Stimulated activated CD8-positive, alpha-beta memory T cell treated with anti-CD3 and anti-CD28 coated beads, Interleukin-4, amount 100 ng/mL, for 1 hour (primary cell): ENCODE data around the gene MUC13.

Experiments
- DNase-seq, 2 donors: peaks; one replicate each; pipeline ENCODE4 v3.0.0-alpha.2; 2020; ENCODE audit warnings: low read depth in 2 of 2, low spot score in 1 of 2

MUC13 gene

DNA sequence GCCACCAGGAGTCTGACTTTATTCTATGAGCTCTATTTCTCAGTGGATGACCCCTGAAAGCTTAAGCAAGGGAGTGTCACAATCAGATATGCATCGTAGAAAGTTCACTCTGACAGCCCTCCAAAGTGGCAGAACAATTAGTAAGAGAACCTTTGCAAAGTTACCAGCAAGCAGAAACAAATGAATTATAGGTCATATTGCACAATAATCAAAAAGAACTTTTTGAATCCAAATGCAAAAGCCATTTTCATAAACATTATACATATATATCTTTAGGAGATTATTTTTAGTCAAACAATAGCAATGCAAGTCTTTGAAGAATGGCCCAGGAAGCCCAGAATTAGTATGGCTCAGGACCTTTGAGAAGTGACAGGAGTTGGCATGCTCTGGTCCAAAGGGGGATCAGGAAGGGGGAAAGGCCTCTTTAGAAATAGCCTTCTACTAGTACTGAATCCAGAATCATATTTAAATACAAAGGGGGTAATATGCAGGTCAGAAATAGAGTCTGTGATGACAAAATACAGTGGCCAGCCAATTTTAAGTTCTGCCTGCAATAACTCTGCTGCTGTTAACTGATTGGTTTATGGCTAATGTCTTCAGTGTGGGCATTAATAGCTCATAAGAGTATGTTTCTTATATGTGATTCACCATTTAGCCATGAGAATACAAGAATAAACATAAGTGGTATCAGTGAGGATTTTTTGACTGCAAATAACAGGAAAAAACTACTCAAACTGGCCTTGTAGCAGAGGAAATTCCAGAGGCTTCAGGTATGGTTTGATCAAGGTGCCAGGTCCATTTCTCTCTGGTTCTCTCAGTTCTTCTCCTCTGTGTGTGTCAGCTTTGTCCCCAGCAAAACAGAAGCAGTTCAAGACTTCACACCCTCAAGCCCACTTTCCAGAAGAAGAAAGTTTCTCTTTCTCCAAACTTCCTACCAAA lies 30.4 kb downstream of the MUC13 start:
- DNase-seq: no peak

GRCh38 chr3:124896824-124897526 lies 37.6 kb downstream of the MUC13 start:
- DNase-seq: no peak

DNA sequence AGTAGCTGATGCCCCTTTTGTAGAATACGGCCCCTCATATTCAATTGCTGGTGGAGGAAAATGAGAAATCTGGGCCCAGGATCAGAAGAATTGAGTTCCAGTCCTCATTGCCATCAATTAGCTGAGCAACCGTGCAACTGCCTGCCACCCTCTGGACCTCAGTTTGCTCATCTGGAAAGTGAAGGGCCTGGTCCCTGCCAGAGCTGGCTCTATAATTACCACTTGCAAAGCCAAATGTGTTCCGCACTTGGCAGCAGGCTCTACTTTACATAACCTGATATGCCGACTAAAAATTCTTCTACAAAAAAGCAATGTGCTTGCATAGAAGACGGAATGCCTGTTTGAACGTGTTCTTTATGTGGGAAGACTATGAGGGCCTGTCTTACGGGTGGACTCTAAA lies 38.8 kb downstream of the MUC13 start:
- DNase-seq: no peak

- no peak for DNase-seq
These were observed 41.0 kb downstream of the MUC13 start for GRCh38 chr3:124893526-124893925.

- DNase-seq: no peak
These were observed 43.9 kb downstream of the MUC13 start for GRCh38 chr3:124890573-124891190.

DNA sequence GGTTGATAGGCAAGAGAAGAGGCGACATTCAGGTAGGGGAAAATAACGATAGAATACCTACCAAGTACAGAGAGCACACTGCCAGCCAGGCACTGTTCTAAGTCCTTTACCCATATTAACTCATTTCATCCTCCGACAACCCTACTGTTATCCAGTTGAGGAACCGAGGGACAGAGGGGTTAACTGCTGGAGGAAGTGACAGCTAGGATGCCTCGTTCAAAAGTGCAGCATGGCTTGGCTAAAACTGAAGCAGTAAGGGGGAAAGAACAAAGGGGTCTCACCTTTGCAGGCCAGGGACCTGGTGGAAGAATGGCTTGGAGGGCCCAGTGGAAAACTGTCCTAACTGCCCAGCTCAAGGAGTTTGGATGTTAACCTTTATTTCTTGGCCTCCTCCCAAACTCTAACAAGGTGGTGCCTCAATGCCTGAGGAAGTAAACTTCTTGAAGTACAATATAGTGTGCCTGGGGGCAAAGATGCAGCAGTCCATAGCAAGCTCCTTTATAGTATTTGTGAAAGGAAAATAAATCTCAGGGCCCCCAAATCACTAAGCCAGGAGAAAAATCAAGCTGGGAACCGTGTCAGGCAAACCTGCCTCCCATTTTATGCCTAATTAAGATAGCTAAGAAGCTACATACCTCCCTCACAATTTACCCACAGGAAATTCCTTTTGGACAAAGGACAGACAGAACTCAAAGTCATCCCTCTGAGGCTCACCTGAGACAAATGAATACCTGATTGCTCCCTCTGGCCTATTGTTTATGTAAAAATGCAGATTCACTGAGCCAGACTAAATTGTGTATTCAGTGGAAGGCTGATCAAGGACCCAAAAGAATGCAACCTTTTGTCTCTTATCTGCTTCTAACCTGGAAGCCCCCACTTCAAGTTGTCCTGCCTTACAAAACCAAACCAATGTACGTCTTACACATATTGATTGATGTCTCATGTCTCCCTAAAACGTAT lies 45.8 kb downstream of the MUC13 start:
- no peak for DNase-seq

DNA sequence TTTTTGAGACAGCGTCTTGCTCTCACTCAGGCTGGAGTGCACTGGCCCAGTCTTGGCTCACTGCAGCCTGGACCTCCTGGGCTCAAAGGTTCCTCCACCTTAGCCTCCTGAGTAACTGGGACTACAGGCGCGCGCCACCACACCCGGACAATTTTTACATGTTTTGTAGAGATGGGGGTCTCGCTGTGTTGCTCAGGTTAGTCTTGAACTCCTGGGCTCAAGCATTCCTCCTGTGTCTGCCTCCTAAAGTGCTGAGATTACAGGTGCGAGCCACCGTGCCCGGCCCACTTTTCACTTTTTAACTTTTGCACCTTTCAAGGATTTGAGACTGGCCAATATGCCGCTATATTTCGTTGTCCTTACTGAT lies 46.6 kb downstream of the MUC13 start:
- DNase-seq: no peak

GRCh38 chr3:124887177-124887931 lies 47.2 kb downstream of the MUC13 start, which contains the start of gene ITGB5:
ITGB5 (minus strand) TSS chr3:124887365; CDS start chr3:124887000, 365 bp downstream.
- no peak for DNase-seq

GRCh38 chr3:124886168-124887056 lies 48.1 kb downstream of the MUC13 start:
- no peak for DNase-seq

DNA sequence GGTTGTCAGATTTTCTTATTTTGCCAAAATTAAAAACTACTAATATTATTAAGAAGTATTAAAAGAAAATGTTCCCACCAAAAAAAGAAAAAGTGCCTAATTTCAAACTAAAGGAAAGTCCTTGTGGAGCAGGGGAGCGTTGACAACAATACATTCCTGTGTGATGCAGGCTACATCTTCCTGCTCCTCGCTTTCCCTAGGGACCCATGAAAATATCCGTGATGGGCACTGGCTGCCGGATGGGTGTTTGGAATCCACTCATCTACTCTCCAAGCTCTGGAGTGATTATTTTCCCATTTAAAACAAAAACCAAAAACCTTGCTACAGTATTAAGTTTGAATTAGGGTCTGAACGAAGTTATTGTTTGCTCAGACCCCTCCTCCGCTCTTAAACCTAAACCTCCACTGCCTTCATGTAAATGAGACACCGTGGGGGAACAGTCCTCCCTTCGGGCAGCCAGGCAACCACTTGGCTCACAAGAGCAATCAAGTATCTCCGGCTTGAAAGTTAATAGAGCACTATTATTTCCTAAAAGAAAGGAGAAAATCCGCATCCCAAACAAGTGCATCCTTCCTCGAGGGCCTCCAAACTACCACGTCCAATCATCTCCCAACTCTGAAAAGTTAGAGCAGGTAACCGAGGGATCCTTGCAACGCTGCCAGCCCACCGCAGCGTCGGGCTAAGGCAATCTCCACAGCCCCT lies 48.9 kb downstream of the MUC13 start:
- DNase-seq: no peak

DNA sequence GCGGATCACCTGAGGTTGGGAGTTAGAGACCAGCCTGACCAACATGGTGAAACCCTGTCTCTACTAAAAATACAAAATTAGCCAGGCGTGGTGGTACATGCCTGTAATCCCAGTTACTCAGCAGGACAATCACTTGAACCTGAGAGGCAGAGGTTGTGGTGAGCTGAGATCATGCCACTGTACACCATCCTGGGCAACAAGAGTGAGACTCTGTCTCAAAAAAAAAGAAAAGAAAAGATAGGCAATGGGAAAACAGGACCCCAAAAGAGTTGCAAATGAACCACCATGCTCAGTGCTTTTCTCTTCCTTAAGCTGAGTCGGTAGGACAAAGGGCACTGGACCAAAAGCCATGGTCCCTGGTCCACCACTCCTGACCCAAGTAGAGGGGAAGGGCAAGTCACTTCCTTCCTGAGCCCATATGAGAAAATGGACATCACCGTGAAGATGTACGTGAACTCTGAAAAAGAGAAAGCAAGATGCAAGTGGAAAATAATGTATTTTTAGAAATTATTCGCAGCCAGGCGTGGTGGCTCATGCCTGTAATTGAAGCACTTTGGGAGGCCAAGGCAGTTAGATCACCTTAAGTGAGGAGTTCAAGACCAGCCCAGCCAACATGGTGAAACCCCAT lies 50.0 kb downstream of the MUC13 start:
- DNase-seq: no peak

- no peak for DNase-seq
These were observed 50.6 kb downstream of the MUC13 start for GRCh38 chr3:124883766-124884473.

DNA sequence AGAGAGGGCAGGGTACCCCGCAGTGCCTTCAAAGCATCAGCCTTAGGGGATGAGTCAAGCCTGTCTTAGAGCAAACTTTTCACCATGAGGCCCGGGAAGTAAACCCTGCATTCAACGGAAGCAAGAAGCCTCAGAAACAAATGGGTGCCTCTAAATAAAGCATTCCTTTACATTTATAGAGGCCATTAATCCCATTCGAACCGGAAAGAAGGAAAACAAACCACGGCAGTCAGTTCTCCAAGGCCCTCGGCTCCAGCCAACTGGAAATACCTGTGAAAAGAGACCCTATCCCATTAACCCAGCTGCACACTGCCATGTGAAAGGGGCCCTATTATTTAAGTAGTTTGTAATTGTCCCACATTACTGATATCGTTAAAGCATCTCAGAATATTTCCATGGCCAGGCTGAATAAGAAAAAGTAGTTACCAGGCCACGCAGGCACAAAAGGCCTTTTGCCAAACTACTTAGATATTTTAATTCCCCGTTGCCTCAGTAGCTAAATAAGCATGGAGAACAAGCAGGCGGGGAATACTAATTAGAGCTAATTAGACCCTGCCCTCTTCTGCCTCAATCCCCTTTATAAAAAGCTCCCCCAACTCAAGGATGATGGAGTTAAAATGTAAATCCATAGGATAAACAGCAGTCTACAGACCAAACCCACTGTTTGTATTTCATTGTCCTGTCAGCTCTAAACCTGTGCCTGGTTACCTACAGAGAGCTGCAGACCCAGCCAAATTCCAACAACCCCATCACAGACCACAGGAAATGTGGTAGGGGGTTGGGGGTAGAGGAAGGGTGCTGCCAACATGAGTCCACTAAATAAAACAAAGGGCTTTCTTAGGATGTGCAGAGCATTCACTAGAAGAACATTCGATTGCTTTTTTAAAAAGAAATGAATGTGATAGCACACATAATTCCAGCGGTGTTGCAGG lies 51.5 kb downstream of the MUC13 start:
- no peak for DNase-seq

GRCh38 chr3:124881976-124882697 lies 52.4 kb downstream of the MUC13 start:
- no peak for DNase-seq

DNA sequence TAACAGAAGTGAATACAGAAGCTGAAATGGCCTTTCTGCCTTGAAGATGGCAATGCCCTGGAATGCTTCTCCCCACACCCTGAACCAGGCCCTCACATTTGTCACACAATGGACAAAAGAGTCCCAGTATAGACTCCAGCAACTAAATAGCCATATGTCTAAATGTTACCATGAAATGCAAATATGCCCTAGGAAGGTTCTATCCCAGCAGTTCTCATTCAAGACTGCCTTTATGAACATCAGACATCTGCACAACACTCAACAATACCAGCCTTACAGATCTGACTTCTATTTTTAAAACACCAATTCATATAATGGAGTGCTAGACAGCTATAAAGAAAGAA lies 55.2 kb downstream of the MUC13 start:
- DNase-seq: no peak
